SH-SY5Y (cell line): ENCODE measurements around the gene SV2C.

Experiments
- GATA2 ChIP-seq: IDR thresholded peaks from 2 replicates; pipeline ENCODE4 v1.6.1; 2011; ENCODE audit warnings: mild to moderate bottlenecking, low read depth, low read length
- GATA3 ChIP-seq: IDR thresholded peaks from 2 replicates; pipeline ENCODE4 v1.6.1; 2011; ENCODE audit warnings: low read depth, mild to moderate bottlenecking, low read length, moderate library complexity

DNA sequence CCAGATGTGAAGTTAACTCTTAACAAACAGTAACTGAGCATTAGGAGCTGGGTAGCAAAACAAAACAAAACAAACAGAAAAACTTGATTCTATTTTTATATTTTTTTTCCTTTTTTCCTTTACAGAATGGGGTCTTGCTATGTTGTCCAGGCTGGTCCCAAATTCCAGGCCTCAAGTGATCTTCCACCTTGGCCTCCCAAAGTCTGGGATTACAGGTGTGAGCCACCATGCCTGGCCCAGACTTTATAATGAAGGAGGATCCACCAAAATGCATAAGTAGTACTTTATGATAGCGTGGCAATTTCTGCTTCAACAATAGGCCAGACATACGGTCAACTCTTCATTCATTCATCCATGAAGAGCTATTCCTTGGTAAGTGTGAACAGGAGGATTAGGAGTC is 314.0 kb downstream of the SV2C start:
- TF ChIP-seq GATA3 (no peak), GATA2 (no peak)
